Large intestine (tissue), 3 donors: ENCODE measurements around the gene SLC7A6. TPM values are rescaled to one million over a fixed set of nuclear protein-coding genes. Genes with fewer than 3 reads are reported as not detected.

Experiments
- DNase-seq, 2 donors: peaks; one replicate each; pipeline versions ENCODE4 v3.0.0 to v3.0.0-alpha.2; 2013
- H3K27ac ChIP-seq: one replicate; pipeline ENCODE4 v1.5.1; 2013; ENCODE audit warnings: low read length
- H3K27me3 ChIP-seq: 2 replicates; pipeline ENCODE4 v1.6.1; 2013; ENCODE audit warnings: low read length; ENCODE audit not compliant: control insufficient read depth, insufficient read depth
- H3K36me3 ChIP-seq: 2 replicates; pipeline ENCODE4 v1.6.1; 2013; ENCODE audit warnings: low read length; ENCODE audit not compliant: control insufficient read depth, insufficient read depth
- H3K4me1 ChIP-seq: one replicate; pipeline ENCODE4 v1.6.1; 2013; ENCODE audit warnings: low read length; ENCODE audit not compliant: control insufficient read depth, insufficient read depth
- H3K4me3 ChIP-seq: one replicate; pipeline ENCODE4 v1.5.1; 2013; ENCODE audit warnings: low read length
- H3K9me3 ChIP-seq: one replicate; pipeline ENCODE4 v1.6.1; 2013; ENCODE audit warnings: mild to moderate bottlenecking, low read depth, low read length, moderate library complexity; ENCODE audit not compliant: control insufficient read depth
- WGBS: methylation state at CpG from one replicate; pipeline ENCODE4 v1.1.5; 2013; ENCODE audit warnings: low lambda C conversion rate; ENCODE audit not compliant: insufficient coverage; 5-methylcytosine and 5-hydroxymethylcytosine counted together
- polyA plus RNA-seq: library from polyadenylated mRNA; unstranded; fragments of 120-200 nt; gene quantifications from one replicate; pipeline ENCODE4 v1.2.1, GENCODE V29; 2013

SLC7A6 gene
- polyA plus RNA-seq, 1 donor, result 11.6 TPM

DNA sequence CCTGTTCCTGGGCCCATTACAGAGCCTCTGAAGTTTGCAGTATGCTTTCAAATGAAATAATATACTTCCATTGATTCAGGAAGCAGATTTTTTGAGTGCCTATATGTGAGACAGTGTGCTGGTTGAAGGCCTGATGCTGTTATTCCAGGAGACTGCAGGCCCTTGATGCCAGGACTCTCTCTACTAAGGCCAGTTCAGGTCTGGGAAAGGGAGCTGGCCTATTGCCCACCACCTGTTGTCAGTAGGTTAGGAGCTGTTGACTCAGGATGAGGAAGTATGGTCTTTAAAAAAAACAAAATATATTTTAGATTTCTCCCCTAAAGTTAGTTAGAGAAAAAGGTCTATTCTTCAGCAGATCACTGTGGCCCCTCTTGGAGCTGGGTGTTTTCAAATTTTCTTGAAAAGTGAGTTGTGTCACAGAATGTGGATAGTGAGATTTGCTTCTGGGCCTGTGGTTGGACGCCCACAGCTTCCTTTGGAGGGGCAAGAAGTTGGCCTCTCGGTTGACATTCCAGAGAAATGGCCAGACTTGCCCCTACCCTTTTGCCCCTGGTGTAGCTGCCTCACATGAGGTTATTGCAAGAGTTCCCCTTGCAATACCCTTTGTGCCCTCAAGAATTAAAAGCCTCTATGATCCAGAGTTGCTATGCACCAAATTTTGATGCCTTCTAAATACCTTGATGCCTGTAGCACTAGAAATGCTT, 36.3 kb upstream of the SLC7A6 start:
- Histone ChIP-seq H3K4me3 (no peak overlapping the region), H3K4me1 (peaks cover 9% of the 10 kb centered on the region), H3K27me3 (no peaks in the 10 kb centered on the region), H3K36me3 (peaks cover 57% of the 10 kb centered on the region), H3K9me3 (no peaks in the 10 kb centered on the region), H3K27ac (no peak overlapping the region)
- WGBS, result no CpG with 5 or more reads among the region's 2 CpGs
- no peak for DNase-seq

GRCh38 chr16:68228652-68229051, 35.7 kb upstream of the SLC7A6 start:
- Histone ChIP-seq H3K4me1 (peaks cover 12% of the 10 kb centered on the region), H3K27ac (no peak overlapping the region), H3K4me3 (no peak overlapping the region), H3K9me3 (no peaks in the 10 kb centered on the region), H3K36me3 (peaks cover 57% of the 10 kb centered on the region), H3K27me3 (no peaks in the 10 kb centered on the region)
- WGBS, result no CpG with 5 or more reads among the region's 3 CpGs
- DNase-seq, result no peak

DNA sequence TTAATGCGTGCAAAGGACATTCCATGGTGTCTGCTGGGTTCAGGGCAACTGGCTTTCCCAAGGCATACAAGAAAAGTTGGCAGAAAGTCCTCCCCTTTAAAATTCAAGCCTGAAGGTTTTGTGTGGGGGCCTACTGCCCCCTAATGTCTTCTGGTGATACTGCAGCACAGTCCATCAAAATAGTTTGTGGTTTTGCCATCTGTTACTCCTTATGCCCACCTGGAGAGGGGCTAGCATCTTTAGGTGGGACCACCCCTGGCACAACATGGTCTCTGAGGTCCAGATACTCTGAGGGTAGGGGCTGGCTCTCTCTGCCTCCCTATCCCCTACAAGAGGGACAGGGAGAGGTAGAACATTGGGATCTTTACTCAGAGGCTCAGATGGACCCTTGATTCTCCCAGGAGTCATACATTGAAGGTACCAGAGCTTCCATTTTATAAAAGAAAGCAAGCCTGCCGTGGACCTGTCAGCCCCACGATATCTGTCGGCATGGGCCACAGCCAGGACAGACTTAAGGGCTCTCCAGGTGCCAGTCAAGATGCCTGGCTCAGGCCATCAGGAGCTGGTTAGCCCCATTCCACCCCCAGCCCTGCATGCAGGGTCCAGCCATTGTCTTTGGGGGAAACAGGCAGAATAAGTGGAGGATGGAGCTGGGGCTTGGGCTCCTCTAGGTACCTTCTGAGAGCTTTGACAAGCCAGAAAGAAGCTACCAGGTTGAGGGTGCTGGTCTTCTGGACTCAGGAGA, 34.7 kb upstream of the SLC7A6 start:
- Histone ChIP-seq H3K27ac (no peak overlapping the region), H3K27me3 (no peaks in the 10 kb centered on the region), H3K36me3 (peaks cover 57% of the 10 kb centered on the region), H3K4me3 (no peak overlapping the region), H3K9me3 (no peaks in the 10 kb centered on the region), H3K4me1 (peaks cover 21% of the 10 kb centered on the region)
- no CpG with 5 or more reads among the region's 4 CpGs for WGBS
- DNase-seq, result no peak

DNA sequence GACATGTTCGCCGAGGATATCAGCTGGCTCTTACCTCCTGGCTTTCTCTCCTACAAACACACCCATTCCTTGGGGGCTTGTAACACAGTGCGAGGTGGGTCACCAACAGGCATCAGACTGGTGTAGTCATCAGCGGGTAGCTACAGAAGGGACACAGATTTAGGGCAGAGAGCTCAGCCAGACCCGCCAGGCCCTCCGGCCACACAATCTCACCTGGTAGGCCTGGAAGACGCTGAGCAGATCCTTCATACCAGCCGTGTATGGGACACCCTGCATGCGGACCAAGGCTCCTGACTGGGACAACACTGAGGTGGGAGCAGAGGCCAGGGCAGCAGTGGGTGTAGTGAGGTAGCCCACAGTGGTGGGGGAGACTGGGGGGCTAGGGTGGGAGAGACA, 34.2 kb upstream of the SLC7A6 start:
- no peak overlapping the region for H3K4me3 ChIP-seq
- DNase-seq, result no peak
- no peaks in the 10 kb centered on the region for H3K9me3 ChIP-seq
- peaks cover 23% of the 10 kb centered on the region for H3K4me1 ChIP-seq
- peaks cover 3% of the 10 kb centered on the region for H3K27me3 ChIP-seq
- no peak overlapping the region for H3K27ac ChIP-seq
- no CpG with 5 or more reads among the region's 9 CpGs for WGBS
- peaks cover 57% of the 10 kb centered on the region for H3K36me3 ChIP-seq

- peaks cover 9% of the 10 kb centered on the region for H3K27me3 ChIP-seq
- WGBS, result no CpG with 5 or more reads among the region's 12 CpGs
- H3K9me3 ChIP-seq, result no peaks in the 10 kb centered on the region
- peaks cover 57% of the 10 kb centered on the region for H3K36me3 ChIP-seq
- DNase-seq, result no peak
- H3K27ac ChIP-seq, result no peak overlapping the region
- H3K4me3 ChIP-seq, result no peak overlapping the region
- H3K4me1 ChIP-seq, result peaks cover 23% of the 10 kb centered on the region
Observed at GRCh38 chr16:68230956-68231355, 33.4 kb upstream of the SLC7A6 start.

DNA sequence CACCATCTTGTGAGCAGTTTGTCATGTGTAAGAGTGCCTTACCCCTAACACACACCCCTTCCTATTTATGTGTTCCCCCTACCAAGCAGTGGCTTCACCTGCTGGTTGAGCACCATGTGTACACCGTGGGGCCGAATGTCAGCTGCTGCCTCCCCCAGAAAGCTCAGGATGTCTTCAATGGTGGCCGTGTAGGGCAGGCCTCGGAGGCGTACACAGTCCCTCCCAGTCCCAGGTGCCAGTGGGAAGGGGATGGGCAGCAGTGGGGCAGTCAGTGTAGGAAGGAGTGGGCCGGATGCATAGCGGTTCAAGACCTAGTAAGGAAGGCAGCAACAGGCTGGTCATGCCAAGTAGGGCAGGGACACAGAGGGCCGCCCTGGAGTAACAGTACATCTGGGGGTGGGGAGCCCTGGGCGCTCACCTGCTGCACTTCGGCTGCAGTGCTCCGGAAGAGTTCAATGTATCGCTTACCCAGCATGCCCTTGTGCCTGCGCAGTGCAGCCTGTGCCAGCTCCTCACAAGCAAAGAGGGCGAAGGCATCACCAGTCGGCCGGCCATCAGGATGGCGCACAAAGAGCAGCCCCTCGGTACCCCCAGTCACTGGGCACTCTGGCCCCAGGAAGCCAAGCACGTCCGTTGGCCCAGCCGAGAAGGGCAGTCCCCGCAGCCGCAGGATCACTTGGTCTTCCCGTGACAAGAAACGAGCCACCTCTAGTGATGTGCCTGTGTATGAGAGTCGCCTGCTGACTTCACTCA, 32.8 kb upstream of the SLC7A6 start:
- peaks cover 51% of the 10 kb centered on the region for H3K36me3 ChIP-seq
- H3K27me3 ChIP-seq, result peaks cover 14% of the 10 kb centered on the region
- H3K4me1 ChIP-seq, result peaks cover 27% of the 10 kb centered on the region
- no peak overlapping the region for H3K4me3 ChIP-seq
- H3K9me3 ChIP-seq, result no peaks in the 10 kb centered on the region
- H3K27ac ChIP-seq, result no peak overlapping the region
- no peak for DNase-seq
- WGBS, result no CpG with 5 or more reads among the region's 26 CpGs

GRCh38 chr16:68232335-68232734, 32.0 kb upstream of the SLC7A6 start:
- DNase-seq, result no peak
- Histone ChIP-seq H3K9me3 (no peaks in the 10 kb centered on the region), H3K27me3 (peaks cover 20% of the 10 kb centered on the region), H3K4me3 (no peak overlapping the region), H3K27ac (no peak overlapping the region), H3K36me3 (peaks cover 47% of the 10 kb centered on the region), H3K4me1 (peaks cover 30% of the 10 kb centered on the region)
- no CpG with 5 or more reads among the region's 16 CpGs for WGBS

GRCh38 chr16:68233085-68233834, 31.1 kb upstream of the SLC7A6 start:
- Histone ChIP-seq H3K27me3 (peaks cover 20% of the 10 kb centered on the region), H3K27ac (peak overlapping the region; percentile 92), H3K4me1 (peaks cover 24% of the 10 kb centered on the region), H3K9me3 (no peaks in the 10 kb centered on the region), H3K4me3 (peak overlapping the region; percentile 59), H3K36me3 (peaks cover 38% of the 10 kb centered on the region)
- no CpG with 5 or more reads among the region's 5 CpGs for WGBS
- DNase-seq, result no peak

DNA sequence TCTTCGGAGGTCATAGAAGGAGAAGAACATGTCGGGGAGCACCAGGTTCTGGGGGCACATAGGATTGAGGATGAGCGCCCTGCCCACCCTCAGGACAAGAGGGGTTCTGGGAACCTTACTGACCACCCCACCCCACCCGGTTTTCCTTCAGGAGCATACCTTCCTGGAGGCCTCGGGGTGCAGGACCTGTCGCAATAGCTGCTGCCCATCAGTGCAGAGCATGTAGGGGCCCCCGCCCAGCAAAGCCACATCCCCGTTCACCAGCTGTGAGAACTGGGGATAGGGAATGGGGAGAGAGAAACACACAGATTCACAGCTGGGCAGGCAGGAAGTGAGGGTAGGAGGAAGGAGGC, 30.5 kb upstream of the SLC7A6 start:
- peaks cover 20% of the 10 kb centered on the region for H3K27me3 ChIP-seq
- H3K4me3 ChIP-seq, result peak overlapping the region; percentile 59
- H3K27ac ChIP-seq, result peak overlapping the region; percentile 92

More for the DNA sequence above, 30.5 kb upstream of the SLC7A6 start:
- Histone ChIP-seq H3K9me3 (no peaks in the 10 kb centered on the region), H3K4me1 (peaks cover 24% of the 10 kb centered on the region), H3K36me3 (peaks cover 35% of the 10 kb centered on the region)
- no peak for DNase-seq
- no CpG with 5 or more reads among the region's 8 CpGs for WGBS
